RWPE1 (cell line): ENCODE results near the gene LRRC52.
"Not testable (repeated sequence)": the region's sequence is repeated elsewhere in the genome, so short reads cannot be mapped to it uniquely, and the experiment has no call there.

Experiments used
- CTCF ChIA-PET: fragments of 350-600 bp; sonication (Branson Sonifier 250); formaldehyde crosslinking; extraction: SDS; loops from one replicate; lab custom pipeline; 2021; lab: Yijun Ruan, JAX
- POLR2A ChIA-PET: fragments of 400-600 bp; formaldehyde crosslinking; extraction: SDS; loops from one replicate; lab custom pipeline; 2020; ENCODE audit warnings: antibody characterized with exemption; ENCODE audit not compliant: low non-redundant PET; lab: Yijun Ruan, JAX
- DNase-seq: peaks from one replicate; pipeline ENCODE4 v3.0.0; 2012; ENCODE audit warnings: low spot score
- H3K27ac ChIP-seq: fragments of 450-650 bp; 2 replicates; pipeline ENCODE4 v1.5.1; 2017
- CTCF ChIP-seq: fragments of 450-650 bp; conservative IDR thresholded peaks from 2 replicates; pipeline ENCODE4 v1.5.1; 2017; ENCODE audit warnings: low read depth, mild to moderate bottlenecking

The LRRC52 gene

GRCh38 chr1:165586398-165586797, 42.6 kb downstream of the LRRC52 start:
- POLR2A ChIA-PET, result no interaction called here
- CTCF ChIA-PET, result no interaction called here
- no peak for DNase-seq
- no peak for TF ChIP-seq CTCF
- no peak overlapping the region for H3K27ac ChIP-seq

GRCh38 chr1:165591391-165591790, 47.6 kb downstream of the LRRC52 start:
- H3K27ac ChIP-seq, POLR2A ChIA-PET, DNase-seq: not testable (repeated sequence)
- CTCF ChIA-PET, result interaction anchor here (0.7 to 3.6 kb wide), 5 partner anchors 10 to 1177 kb away, joined by 4 to 33 read pairs (median 7); no protein-coding TSS in a partner anchor

GRCh38 chr1:165592945-165593823, 49.4 kb downstream of the LRRC52 start:
- CTCF ChIA-PET, result interaction anchor here (0.6 to 3.6 kb wide), 14 partner anchors 8 to 597 kb away, joined by 3 to 33 read pairs (median 5); no protein-coding TSS in a partner anchor
- peak; percentile 50 for DNase-seq
- no peak overlapping the region for H3K27ac ChIP-seq
- POLR2A ChIA-PET, result no interaction called here
- peak; percentile 88 for TF ChIP-seq CTCF

- ChIA-PET POLR2A (no interaction called here), CTCF (interaction anchor here (1.0 kb wide), 1 partner anchor 202 kb away, joined by 3 read pairs; no protein-coding TSS in a partner anchor)
Measured at GRCh38 chr1:165595246-165595938, 51.6 kb downstream of the LRRC52 start.

GRCh38 chr1:165597883-165598675, 54.3 kb downstream of the LRRC52 start:
- POLR2A ChIA-PET, result no interaction called here
- CTCF ChIA-PET, result interaction anchor here (0.6 to 1.0 kb wide), 3 partner anchors 194 to 231 kb away, joined by 3 read pairs; no protein-coding TSS in a partner anchor
- DNase-seq, result peak; percentile 95
- peak overlapping the region; percentile 82 for H3K27ac ChIP-seq
- TF ChIP-seq CTCF, result no peak

More at GRCh38 chr1:165595246-165595938, 51.6 kb downstream of the LRRC52 start:
- H3K27ac ChIP-seq, result no peak overlapping the region
- no peak for DNase-seq
- TF ChIP-seq CTCF, result no peak

- TF ChIP-seq CTCF, result no peak
- POLR2A ChIA-PET, result no interaction called here
- peak overlapping the region; percentile 82 for H3K27ac ChIP-seq
- no peak for DNase-seq
- CTCF ChIA-PET, result no interaction called here
Measured at GRCh38 chr1:165598676-165599059, 54.9 kb downstream of the LRRC52 start.
